GM12878 (cell line): ENCODE results near the gene ZYX. TPM values are rescaled to one million over a fixed set of nuclear protein-coding genes. Genes with fewer than 3 reads are reported as not detected.

Experiments
- CBX3 ChIP-seq: fragments of 200-600 bp; sonication (generic); IDR thresholded peaks from 2 replicates; pipeline ENCODE4 v1.6.1; 2016; ENCODE audit warnings: low read depth, borderline replicate concordance
- CHD1 ChIP-seq: IDR thresholded peaks from 2 replicates; pipeline ENCODE4 v1.6.1; 2012; ENCODE audit warnings: low read depth, low read length, improper control_type of control experiment
- EGR1 ChIP-seq, 2 experiments: IDR thresholded peaks; 1 replicate in 1 of 2; 2 replicates in 1 of 2; pipeline ENCODE4 v1.6.1; 2011 to 2012; ENCODE audit warnings: low read depth in 2 of 2, low read length in 2 of 2, borderline replicate concordance in 1 of 2, mild to moderate bottlenecking in 1 of 2, moderate library complexity in 1 of 2
- ETV6 ChIP-seq, 2 experiments: fragments of 450-650 bp in 1 of 2; IDR thresholded peaks in 1 of 2; conservative IDR thresholded peaks in 1 of 2; 2 replicates each; pipeline ENCODE4 v1.6.1; 2014; ENCODE audit warnings: antibody characterized with exemption in 1 of 2, borderline replicate concordance in 1 of 2, low read depth in 1 of 2, mild to moderate bottlenecking in 1 of 2, moderate library complexity in 1 of 2
- NFYA ChIP-seq: IDR thresholded peaks from 2 replicates; pipeline ENCODE4 v1.6.1; 2011; ENCODE audit warnings: low read depth, mild to moderate bottlenecking, low read length, improper control_type of control experiment, borderline replicate concordance
- SMC3 ChIP-seq: IDR thresholded peaks from 2 replicates; pipeline ENCODE4 v1.6.1; 2011; ENCODE audit warnings: low read length, improper control_type of control experiment, borderline replicate concordance
- STAT3 ChIP-seq: IDR thresholded peaks from 2 replicates; pipeline ENCODE4 v1.6.1; 2011; ENCODE audit warnings: low read depth, low read length, improper control_type of control experiment
- ZBED1 ChIP-seq: IDR thresholded peaks from 2 replicates; pipeline ENCODE4 v1.6.1; 2016; ENCODE audit warnings: borderline replicate concordance
- ZBTB33 ChIP-seq: fragments of 450-650 bp; IDR thresholded peaks from 2 replicates; pipeline ENCODE4 v1.6.1; 2017; ENCODE audit warnings: mild to moderate bottlenecking
- ZNF217 ChIP-seq: fragments of 450-650 bp; IDR thresholded peaks from 2 replicates; pipeline ENCODE4 v1.6.1; 2017; ENCODE audit warnings: antibody characterized with exemption, mild to moderate bottlenecking
- polyA plus RNA-seq, 11 experiments: library from polyadenylated mRNA; depleted of rRNA in 4 of 11; unstranded in 6 of 11; stranded (reverse) in 5 of 11; fragments of >200 nt; fragmentation: Nextera tagmentation in 4 of 11; fragmentation: Illumina TruSeq in 1 of 11; extraction: Ambion mirVana in 4 of 11; extraction: Trizol in 1 of 11; gene quantifications; 1 replicate in 1 of 11; 2 replicates in 10 of 11; pipeline versions ENCODE4 v1.2.1 to v1.2.3, GENCODE V29; 2011 to 2016; ENCODE audit warnings: inconsistent platforms in 2 of 11, missing spikeins in 2 of 11, low read depth in 1 of 11
- total RNA-seq, 4 experiments: library from RNA; depleted of rRNA in 3 of 4; stranded (reverse); fragments of >200 nt in 3 of 4; fragmentation: Illumina TruSeq in 1 of 4; extraction: Trizol in 1 of 4; gene quantifications; 2 replicates each; pipeline versions ENCODE4 v1.2.1 to v1.2.3, GENCODE V29; 2013 to 2021
- TF ChIP-seq, protein P1 (sequence below): IDR thresholded peaks from 2 replicates; pipeline ENCODE4 v1.6.1; 2012; ENCODE audit warnings: low read length, inconsistent platforms

Gene ZYX
- total and polyA plus RNA-seq, 10 of the 15 experiments (the other 5 are each of a cell fraction or from before 2014, with no cell fraction given) = 2.1 to 100 (median 27.6) TPM

DNA sequence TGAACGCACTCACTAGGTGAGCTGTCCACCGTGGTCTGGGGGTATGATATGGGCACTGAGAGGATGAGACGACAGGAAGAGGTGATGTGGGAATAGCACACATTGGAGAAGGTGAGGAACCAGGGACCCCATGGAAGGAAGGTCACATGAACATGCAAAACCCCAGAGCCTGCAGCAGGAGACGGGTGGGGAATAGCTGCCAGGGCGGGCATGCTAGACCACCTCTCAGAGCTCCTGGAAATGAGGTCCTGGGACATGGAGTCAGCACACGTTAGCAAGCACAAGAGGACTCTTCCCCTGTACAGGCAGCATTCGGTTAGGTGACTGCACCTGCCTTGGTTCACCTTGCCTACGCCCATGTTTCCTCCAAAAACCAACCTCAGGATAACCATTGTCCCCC is 26.8 kb upstream of the ZYX start (continued):
- TF ChIP-seq NFYA (no peak), CBX3 (no peak), SMC3 (no peak), CHD1 (no peak), EGR1 (IDR thresholded peaks at IDR 0.05; ENCODE audit: borderline replicate concordance in 1 of 2, low read depth in 2 of 2, low read length in 2 of 2) (no peak), ZBED1 (no peak), ZNF217 (no peak), ZBTB33 (no peak), ETV6 (conservative IDR thresholded peaks at IDR 0.05 in 1 of 2, IDR thresholded peaks at IDR 0.05 in 1 of 2; ENCODE audit: borderline replicate concordance in 1 of 2, low read depth in 1 of 2) (no peak), STAT3 (no peak)
- TF ChIP-seq, protein P1, sequence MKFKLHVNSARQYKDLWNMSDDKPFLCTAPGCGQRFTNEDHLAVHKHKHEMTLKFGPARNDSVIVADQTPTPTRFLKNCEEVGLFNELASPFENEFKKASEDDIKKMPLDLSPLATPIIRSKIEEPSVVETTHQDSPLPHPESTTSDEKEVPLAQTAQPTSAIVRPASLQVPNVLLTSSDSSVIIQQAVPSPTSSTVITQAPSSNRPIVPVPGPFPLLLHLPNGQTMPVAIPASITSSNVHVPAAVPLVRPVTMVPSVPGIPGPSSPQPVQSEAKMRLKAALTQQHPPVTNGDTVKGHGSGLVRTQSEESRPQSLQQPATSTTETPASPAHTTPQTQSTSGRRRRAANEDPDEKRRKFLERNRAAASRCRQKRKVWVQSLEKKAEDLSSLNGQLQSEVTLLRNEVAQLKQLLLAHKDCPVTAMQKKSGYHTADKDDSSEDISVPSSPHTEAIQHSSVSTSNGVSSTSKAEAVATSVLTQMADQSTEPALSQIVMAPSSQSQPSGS = no peak
